HG02884 (cell line): ENCODE measurements around the gene PLAAT4.

Source experiments
- ATAC-seq: cut with Tn5 transposase; IDR thresholded peaks from one replicate; pipeline ENCODE4 v1.9.1; 2021; ENCODE audit warnings: mild to moderate bottlenecking, moderate library complexity; ENCODE audit not compliant: unreplicated experiment

The PLAAT4 gene

GRCh38 chr11:63536669-63537292 lies at the start of gene PLAAT4:
Gene PLAAT4, plus strand, starts transcription at chr11:63536808. Its CDS starts 61 bp downstream, at chr11:63536869.
- ATAC-seq = no peak

GRCh38 chr11:63488789-63489188 lies 47.8 kb upstream of the PLAAT4 start:
- ATAC-seq = no peak

DNA sequence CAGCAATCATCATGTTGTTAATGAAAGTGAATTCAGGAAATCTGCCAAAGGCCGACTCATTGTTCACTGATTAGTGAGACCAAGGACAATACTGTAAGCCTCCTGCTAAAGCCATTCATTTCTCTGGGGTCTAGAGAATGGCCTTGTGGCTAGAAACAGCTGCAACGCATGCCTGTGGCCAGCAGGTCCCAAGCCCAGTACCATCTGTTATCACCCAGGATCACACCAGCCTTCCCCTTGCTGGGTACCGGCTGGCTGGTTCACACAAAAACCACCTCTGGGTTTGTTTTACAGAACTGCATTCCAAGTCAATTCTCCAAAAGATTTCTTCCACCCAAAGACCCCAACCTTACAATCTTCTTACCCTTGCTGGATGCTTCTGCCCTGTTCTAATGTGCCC lies 46.7 kb upstream of the PLAAT4 start:
- no peak for ATAC-seq

DNA sequence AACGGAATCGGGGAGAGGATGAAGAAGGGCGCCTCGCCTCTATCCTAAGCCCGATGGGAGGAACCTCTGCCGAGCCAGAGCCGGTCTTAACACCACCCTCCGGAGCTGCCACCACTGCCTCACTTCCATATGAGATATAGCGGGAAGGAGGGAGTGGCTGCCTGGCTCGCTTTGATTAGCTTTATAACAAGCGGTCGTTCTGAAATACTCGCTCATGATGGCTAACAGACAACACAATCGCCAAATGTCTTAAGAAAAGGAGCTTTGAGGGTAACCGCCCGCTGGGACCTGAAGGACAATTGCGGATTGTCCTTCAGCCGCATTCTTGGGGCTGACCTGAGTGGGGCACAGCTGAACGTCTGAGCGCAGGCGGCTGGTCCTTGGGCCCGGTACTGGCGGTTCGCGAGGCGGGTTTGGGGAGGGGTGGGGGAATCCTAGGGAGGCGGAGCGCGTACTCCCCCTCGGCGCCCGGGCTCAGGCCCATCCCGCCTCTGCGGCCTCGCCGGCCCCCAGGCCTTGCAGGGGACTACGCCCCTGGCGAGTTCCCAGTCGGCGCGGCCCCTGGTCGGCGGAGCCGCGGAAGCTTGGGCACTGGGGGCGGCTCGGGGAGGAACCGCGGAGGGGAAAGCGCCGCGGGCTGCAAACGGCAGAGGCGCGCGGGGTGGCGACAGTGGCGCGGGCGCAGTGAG lies 45.9 kb upstream of the PLAAT4 start, which contains the start of gene PLAAT5:
Gene PLAAT5, minus strand, starts transcription at position 617 of the 689 bp plus-strand sequence. Its CDS starts 133 bp downstream, at position 484.
- ATAC-seq = no peak

- no peak for ATAC-seq
Measured at GRCh38 chr11:63491240-63491587, 45.4 kb upstream of the PLAAT4 start.

DNA sequence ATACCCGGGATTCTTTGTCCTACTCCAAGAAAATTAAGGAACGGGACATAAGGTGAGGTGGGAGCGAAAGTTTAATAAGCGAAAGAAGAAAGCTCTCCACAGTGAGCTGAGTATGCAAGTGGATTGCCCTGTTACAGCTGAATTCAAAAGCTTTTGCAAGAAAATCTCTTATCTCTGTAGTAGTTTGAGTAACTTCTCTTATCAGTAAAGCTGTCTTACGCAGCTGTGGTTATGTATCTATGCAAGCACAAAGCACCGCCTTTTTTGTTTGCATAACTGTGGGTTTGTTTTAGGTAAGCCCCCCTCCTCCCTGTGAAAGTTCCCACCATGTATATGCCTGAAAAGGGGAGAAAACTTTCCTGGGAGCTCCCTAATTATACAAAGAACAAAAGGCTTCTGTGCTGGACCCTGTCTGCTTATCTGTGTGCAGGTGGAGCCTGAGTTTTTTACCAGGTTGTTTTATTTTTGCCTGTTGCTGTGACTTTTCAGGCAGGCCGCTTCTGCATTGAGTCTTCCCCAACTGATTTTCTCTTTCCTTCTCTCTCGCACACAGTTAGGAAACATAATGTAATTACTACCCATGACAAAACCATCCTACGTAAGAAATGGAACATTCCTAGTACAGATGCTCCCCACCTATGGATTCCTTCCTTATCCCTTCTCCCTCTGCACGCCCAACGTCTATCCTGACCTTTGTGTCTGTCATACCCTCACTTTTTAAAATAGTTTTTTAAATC lies 44.8 kb upstream of the PLAAT4 start:
- no peak for ATAC-seq

DNA sequence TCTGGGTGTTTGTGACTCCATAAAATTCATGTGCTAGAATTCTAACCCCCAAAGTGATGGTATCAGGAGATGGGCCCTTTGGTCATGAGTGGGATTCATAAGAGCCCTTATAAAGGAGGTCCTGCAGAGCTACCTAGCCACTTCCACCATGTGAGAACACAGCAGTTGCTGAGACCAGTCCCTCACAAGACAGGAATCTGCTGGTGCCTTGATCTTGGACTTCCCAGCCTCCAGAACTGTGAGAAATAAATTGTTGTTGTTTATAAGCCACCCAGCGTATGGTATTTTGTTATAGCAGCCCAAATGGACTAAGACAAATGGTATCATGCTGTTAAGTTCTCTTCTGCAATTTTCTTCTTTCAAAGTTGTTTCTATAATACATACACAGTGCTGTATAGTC lies 44.2 kb upstream of the PLAAT4 start:
- ATAC-seq = no peak

DNA sequence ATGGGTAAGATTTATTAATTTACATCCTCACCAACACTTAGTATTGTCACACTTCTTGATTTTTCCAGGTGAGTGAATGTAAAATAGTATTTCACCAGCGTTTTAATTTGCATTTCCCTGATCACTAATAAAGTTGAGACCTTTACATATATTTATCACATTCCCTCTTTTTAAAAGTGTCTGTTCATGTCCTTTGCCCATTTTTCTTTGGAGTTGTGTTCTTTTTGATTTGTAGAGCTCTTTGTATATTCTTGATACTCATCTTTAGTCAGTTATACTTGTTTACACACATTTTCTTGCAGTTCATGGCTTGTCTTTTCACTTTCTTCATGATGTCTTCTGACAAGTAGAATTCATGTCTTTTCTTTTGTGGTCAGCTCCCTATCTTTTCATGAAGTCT lies 43.5 kb upstream of the PLAAT4 start:
- no peak for ATAC-seq

DNA sequence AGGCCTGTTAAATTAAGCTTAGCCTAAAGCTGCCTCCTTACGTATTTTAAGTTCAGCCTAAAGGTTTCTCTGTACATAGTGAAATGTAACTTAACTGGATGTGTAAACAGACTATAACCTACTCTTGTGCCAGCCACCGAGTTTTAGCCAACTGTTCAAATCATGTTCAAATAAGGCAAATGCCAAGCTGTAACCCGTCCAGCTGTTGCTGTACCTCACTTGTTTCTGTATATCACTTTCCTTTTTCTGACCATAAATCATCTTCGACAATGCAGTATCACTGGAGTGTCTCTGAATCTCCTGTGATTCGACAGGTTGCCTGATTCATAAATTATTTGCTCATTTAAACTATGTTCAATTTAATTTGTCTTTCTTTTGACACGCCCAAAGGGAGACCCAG lies 41.6 kb upstream of the PLAAT4 start:
- no peak for ATAC-seq

GRCh38 chr11:63499874-63500273 lies 36.7 kb upstream of the PLAAT4 start:
- ATAC-seq = no peak

DNA sequence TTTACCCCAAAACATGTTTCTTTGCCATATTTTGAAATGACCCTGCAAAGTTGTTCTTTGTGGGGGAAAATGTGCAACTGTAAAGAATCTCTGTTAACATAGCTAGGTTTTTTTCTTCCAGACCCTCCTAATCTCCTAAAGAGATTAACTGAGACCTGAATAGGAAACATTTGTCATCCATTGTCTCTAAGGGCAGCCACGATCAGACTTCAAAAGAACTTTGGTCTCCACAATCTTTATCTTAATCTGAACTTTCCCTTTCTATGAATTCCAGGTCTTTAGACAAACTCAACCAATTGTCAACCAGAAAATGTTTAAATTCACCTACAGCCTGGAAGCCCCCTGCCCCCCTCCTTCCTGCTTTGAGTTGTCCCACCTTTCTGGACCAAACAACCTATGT lies 35.4 kb upstream of the PLAAT4 start:
- no peak for ATAC-seq

DNA sequence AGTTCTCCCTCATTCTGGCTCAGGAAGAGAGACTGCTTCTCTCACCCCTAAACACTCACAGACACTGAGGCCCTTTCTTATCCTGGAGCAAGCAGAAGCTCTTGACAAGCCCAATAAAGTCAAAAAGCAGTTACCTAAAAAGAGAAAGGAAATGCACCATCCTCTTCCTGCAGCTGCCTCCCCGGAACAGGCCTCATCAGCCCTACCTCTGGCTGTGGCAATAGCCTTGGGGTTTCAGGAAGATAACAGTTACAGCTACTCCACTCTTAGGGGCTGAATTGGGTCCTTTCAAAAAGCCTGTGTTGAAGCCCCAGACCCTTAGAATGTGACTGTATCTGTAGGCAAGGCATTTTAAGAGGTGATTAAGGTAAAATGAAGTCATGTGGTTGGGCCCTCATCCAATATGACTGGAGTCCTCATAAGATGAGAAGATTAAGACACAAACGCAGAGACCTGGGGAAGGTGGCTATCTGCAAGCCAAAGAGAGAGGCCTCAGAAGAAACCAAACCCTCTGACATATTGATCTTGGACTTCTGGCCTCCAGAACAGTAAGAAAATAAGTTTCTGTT lies 34.3 kb upstream of the PLAAT4 start:
- ATAC-seq = no peak

DNA sequence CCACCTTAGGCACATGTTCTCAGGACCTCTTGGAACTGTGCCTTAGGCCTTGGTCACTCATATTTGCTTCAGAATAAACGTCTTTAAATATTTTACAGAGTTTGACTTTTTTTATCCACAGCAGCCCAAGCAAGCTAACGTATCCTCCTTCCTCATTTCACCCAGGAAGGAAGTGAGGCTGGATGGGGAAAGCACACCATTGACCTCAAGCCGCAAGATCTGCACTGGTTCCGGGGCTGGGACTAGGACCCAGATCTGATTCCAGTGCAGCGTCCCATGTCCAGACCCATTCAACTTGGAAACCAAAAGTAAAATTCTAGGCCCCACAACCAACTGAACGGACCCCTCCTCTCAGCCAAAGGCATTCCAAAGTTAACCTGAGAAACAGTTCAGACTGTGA lies 33.1 kb upstream of the PLAAT4 start:
- no peak for ATAC-seq

DNA sequence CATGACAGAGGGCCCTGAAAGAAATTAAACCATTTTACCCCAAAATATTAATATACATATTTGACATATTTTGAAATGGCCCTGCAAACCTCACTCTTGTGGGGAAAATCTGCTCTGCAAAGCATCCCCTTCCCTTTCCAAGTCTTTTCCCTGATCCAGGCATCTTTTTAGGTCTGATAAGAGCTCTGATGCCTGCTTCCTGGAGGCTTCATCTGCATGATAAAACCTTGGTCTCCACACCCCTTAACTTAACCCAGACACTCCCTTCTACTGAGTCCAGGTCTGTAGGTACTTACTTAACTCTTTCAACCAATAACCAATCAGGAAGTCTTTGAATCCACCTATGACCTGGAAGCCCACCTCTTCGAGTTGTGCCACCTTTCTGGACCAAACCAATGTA lies 32.6 kb upstream of the PLAAT4 start:
- no peak for ATAC-seq

DNA sequence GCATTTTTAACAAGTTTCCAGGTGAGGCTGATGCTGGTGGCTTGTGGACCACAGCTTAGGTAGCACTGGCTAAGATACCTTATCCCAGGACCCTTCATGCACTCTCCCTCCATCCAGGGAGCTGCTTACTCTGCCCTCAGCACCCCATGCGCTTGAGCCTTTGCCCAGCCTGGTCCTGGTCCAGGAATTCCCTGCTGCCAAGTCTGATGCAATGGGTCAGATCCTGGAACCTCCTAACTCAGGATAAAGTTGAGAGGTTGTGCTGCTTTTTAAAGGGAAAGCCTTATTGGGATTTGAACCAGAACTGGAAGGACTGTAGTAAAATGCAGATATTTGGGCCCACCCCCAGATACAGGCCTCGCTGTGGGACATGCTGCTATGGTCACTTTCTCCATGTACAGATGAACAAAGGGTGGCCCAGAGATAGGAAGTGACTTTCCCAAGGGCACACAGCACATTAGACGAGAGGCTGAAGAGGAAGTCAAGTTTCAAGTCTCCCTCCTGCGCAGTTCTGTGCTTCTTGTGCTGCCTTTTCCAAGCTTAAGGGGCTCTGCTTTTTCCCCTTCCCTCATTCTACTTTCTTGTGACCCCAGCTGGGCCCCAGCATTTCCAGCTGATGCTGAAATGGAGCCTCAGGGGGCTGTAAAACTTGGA lies 31.5 kb upstream of the PLAAT4 start:
- ATAC-seq = no peak

DNA sequence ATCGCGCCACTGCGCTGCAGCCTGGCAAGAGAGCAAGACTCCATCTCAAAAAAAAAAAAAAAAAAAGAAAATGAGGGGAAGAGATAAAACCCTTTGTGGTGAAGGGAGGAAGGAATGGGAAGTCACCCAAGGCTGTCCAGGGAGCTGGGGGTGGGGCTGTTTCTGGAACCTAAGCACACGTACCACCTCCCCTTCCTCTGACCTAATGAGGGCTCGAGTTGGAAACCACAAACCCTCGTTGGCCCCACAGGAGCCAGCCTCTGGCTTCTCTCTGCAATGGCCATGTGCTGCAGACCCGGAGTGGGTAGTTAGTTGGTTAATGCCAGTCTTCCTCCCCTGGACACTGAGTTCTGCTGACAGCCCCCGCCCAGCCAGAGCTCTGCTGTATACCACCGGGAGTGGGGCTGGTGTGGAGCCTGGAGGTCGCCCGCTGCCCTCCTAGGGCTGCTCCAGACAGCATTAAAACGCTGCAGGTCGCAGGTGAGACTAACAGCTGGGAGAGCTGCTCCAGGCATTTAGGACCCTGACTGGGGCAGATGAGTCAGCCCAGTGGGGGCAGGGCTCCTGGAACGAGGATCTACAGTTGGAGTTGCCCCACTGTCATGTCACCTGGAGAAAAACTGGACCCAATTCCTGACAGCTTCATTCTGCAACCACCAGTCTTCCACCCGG lies 30.6 kb upstream of the PLAAT4 start, which contains the start of gene LGALS12:
Gene LGALS12, plus strand, starts transcription at position 228 of the 672 bp plus-strand sequence. Its CDS starts 375 bp downstream, at position 603.
- ATAC-seq = no peak

DNA sequence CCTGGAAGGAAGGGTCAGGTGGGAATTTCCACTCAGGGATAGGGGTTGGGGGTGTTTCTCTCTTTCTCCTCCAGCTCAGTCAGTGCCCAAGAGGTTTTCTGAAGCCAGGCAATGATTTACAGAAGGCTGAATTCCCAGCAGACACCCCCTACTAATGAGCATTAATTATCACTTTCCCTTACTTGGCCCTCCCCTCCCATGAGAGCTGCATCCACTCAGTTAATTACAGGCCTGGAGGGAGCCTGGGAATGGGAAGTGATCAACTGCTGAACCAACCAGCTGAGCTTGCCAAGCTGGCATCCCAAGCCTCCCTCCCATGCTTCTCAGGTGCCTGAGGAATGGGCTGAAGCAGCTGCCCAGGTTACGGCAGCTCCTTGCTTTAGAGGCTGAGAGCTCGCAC lies 29.7 kb upstream of the PLAAT4 start:
- no peak for ATAC-seq

DNA sequence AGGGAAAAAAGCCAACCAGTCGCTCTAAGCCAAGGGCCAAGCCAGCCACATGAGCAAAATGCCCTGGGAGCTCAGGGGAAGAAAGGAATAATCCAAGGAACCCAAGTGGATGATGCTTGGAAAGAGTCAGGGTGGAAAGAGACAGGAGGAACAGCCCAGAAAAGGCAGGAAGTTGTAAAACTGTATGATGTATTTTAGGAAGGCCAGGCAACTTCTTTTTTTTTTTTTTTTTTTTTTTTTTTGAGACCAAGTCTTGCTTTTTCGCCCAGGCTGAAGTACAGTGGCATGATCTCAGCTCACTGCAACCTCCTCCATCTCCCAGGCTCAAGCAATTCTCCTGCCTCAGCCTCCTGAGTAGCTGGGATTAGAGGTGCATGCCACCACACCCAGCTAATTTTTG lies 29.1 kb upstream of the PLAAT4 start:
- ATAC-seq = no peak

- ATAC-seq = no peak
Measured at GRCh38 chr11:63508009-63508408, 28.6 kb upstream of the PLAAT4 start.

DNA sequence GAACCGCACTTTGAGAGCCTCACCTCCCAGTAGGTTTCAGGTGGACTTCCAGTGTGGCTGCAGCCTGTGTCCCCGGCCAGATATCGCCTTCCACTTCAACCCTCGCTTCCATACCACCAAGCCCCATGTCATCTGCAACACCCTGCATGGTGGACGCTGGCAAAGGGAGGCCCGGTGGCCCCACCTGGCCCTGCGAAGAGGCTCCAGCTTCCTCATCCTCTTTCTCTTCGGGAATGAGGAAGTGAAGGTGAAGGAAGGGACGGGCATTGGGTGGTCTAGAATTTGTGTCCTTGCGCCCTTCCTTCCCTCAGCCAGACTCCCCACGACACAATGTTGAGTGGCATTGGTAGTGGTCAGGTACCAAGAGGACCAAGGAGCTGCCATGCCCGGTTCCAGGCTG lies 27.9 kb upstream of the PLAAT4 start:
- ATAC-seq = no peak
